ENCODE results near the gene DCC.

Gene DCC

DNA sequence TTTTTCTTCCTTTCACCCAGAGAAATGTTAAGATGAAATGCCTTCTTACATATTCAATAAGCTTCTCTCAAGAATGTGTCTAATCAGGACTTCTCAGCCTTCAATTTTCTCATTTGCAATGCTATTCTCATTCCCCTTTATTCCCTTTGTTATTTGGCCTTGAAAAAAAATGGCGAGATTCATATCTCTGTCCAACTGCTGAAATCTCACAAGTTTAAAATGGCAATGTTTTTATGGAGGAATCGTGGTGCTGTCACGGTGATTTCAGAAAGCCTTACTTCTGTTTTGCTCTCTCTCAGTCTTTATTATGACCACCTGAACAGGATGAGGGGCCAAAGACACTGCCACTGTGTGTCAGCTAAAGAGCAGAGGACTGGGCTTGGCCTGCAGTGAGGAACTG, 928.5 kb downstream of the DCC start:
- TF ChIP-seq, protein P1, sequence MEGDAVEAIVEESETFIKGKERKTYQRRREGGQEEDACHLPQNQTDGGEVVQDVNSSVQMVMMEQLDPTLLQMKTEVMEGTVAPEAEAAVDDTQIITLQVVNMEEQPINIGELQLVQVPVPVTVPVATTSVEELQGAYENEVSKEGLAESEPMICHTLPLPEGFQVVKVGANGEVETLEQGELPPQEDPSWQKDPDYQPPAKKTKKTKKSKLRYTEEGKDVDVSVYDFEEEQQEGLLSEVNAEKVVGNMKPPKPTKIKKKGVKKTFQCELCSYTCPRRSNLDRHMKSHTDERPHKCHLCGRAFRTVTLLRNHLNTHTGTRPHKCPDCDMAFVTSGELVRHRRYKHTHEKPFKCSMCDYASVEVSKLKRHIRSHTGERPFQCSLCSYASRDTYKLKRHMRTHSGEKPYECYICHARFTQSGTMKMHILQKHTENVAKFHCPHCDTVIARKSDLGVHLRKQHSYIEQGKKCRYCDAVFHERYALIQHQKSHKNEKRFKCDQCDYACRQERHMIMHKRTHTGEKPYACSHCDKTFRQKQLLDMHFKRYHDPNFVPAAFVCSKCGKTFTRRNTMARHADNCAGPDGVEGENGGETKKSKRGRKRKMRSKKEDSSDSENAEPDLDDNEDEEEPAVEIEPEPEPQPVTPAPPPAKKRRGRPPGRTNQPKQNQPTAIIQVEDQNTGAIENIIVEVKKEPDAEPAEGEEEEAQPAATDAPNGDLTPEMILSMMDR (IDR thresholded peaks at IDR 0.05; ENCODE audit: low read depth, low read length, missing control alignments) = no peak

DNA sequence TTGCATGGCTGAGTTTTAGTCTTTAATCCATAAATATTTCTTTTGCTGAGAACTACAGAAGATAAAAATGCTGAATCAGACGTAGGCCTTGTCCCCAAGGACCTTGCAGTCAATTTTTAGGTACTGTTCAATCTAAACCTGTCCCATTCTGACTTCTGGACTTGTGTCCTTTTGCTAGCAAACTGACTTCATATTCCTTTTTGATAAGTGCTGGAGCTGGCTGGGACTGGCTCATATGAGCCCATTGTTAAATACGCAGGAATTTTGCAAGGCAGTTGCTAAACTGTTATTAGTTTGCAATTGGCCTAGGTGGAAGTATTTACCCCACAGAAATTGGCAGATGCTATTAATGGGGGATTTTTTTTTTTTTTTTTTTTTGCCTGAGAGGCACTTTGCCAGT, 941.4 kb downstream of the DCC start:
- no peak overlapping the region for H3K4me3 ChIP-seq (replicated peaks; ENCODE audit: low read depth, low read length)
- DNase-seq (ENCODE audit: extremely low read depth, low read depth) = no peak
- TF ChIP-seq, protein P1 (IDR thresholded peaks at IDR 0.05; ENCODE audit: low read depth, low read length, missing control alignments) = no peak

More for the DNA sequence above, 928.5 kb downstream of the DCC start:
- DNase-seq (ENCODE audit: extremely low read depth, low read depth) = no peak
- no peak overlapping the region for H3K4me3 ChIP-seq (replicated peaks; ENCODE audit: low read depth, low read length)

DNA sequence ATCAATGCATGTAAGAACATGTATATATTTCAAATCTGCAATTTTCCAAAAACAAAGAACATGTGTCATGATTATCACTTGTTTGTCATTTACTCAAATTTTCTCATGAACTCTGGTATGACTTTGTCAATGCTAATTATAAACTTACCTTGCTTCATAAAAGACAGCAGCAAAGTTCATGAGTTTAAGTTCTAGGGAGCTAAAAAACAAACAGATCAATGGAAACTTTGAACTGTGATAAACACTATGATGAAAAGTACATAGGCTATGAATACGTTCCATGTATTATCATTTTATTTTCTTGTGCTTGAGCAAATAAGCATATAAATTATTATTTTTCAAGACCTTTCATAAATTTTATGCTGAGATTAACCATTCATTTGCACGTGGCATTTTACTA, 943.7 kb downstream of the DCC start:
- H3K4me3 ChIP-seq (replicated peaks; ENCODE audit: low read depth, low read length) = no peak overlapping the region
- TF ChIP-seq, protein P1 (IDR thresholded peaks at IDR 0.05; ENCODE audit: low read depth, low read length, missing control alignments) = no peak

DNA sequence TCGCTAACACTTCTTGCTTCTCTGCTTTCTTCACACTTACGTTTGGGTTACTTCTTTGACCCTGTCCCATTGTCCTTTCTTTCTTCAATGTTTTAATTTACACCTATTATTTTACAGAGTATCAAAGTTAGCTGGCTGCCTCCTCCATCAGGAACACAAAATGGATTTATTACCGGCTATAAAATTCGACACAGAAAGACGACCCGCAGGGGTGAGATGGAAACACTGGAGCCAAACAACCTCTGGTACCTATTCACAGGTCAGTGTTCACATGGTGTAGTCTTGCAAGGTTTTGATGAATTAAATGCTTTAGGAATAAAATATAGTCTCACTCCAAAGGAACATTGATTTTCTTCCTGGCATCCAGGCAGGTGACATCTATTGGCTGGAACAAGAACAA, 965.5 kb downstream of the DCC start:
- no peak overlapping the region for H3K4me3 ChIP-seq (replicated peaks; ENCODE audit: low read depth, low read length)
- DNase-seq (ENCODE audit: extremely low read depth, low read depth) = no peak
- TF ChIP-seq, protein P1 (IDR thresholded peaks at IDR 0.05; ENCODE audit: low read depth, low read length, missing control alignments) = no peak

More for the DNA sequence above, 943.7 kb downstream of the DCC start:
- no peak for DNase-seq (ENCODE audit: extremely low read depth, low read depth)

DNA sequence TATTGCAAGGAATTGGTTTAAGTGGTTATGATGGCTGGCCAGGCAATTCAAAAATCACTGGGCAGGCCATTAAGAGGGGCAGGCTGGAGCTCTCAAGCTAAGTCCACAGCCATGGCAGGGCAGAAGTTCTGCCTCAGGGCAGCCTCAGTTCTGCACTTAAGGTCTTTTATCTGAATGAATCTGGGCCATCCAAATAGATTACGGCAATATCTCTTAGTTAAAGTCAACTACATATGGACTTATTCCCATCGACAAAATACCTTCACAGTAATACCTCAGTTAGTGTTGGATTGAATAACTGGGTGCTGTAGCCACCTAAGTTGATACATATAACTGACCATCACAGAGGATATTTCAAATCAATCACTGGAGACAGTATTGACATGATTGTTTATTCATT, 979.6 kb downstream of the DCC start:
- TF ChIP-seq, protein P1 (IDR thresholded peaks at IDR 0.05; ENCODE audit: low read depth, low read length, missing control alignments) = no peak
- no peak for DNase-seq (ENCODE audit: extremely low read depth, low read depth)
- H3K4me3 ChIP-seq (replicated peaks; ENCODE audit: low read depth, low read length) = no peak overlapping the region

DNA sequence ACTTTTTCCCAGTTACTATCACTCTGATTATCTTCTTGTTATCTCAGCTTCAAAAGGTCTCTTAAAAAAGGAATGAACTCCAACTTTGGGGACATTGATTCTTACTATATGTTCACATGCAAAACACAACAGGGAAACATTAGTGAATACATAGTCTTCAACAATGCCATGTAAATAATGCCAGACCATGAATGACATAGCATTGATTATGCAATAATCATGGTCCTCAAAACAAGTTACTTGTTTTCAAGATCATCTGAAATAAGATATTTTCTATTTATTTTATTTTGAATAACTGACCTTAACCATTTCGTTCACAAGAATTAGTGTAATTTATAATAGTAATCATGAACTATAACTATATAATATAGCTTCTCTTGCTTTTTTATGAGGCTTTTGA, 982.2 kb downstream of the DCC start:
- DNase-seq (ENCODE audit: extremely low read depth, low read depth) = no peak
- TF ChIP-seq, protein P1 (IDR thresholded peaks at IDR 0.05; ENCODE audit: low read depth, low read length, missing control alignments) = no peak
- no peak overlapping the region for H3K4me3 ChIP-seq (replicated peaks; ENCODE audit: low read depth, low read length)

DNA sequence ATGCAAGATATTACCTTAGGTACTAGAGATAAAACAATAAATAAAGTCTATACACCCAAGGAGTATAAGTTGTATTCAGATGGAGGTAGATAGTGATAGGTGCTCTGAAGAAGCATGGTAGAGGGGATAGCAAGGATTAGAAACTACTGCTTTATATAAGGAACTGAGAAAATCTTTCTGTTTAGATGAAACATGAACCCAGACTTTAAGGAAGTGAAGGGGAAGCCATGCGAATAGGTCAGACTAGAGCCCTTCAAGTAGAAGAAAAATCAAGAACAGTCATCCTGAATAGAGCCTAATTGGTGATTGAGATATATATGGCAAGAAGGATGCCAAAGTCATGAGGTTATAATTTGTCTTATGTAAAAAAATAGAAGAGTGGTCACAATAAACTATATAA, 984.4 kb downstream of the DCC start:
- TF ChIP-seq, protein P1 (IDR thresholded peaks at IDR 0.05; ENCODE audit: low read depth, low read length, missing control alignments) = no peak
- H3K4me3 ChIP-seq (replicated peaks; ENCODE audit: low read depth, low read length) = no peak overlapping the region
- DNase-seq (ENCODE audit: extremely low read depth, low read depth) = no peak

All from HFF-Myc (cell line).